KMS-11 (cell line): ENCODE measurements around the gene TMEM242.

Experiments
- H2AFZ ChIP-seq: fragments of 200-600 bp; sonication (generic); 2 replicates; pipeline ENCODE4 v1.6.1; 2016; ENCODE audit warnings: antibody characterized with exemption, mixed run types, low read depth
- H3K27ac ChIP-seq: fragments of 200-600 bp; sonication (generic); 2 replicates; pipeline ENCODE4 v1.6.1; 2016; ENCODE audit warnings: mild to moderate bottlenecking, mixed run types
- H3K27me3 ChIP-seq: fragments of 200-600 bp; sonication (generic); 2 replicates; pipeline ENCODE4 v1.6.1; 2017; ENCODE audit warnings: mild to moderate bottlenecking, low read depth, mixed run types, moderate library complexity; ENCODE audit not compliant: insufficient read depth
- H3K36me3 ChIP-seq: fragments of 200-600 bp; sonication (generic); 2 replicates; pipeline ENCODE4 v1.6.1; 2017; ENCODE audit warnings: mild to moderate bottlenecking, mixed run types; ENCODE audit not compliant: insufficient read depth
- H3K4me1 ChIP-seq: fragments of 200-600 bp; sonication (generic); 2 replicates; pipeline ENCODE4 v1.6.1; 2016; ENCODE audit warnings: mild to moderate bottlenecking, low read depth, mixed run types; ENCODE audit not compliant: poor library complexity, severe bottlenecking
- H3K4me2 ChIP-seq: fragments of 200-600 bp; sonication (generic); 2 replicates; pipeline ENCODE4 v1.7.0; 2016; ENCODE audit warnings: mild to moderate bottlenecking, mixed run types
- H3K4me3 ChIP-seq: fragments of 200-600 bp; sonication (generic); IDR thresholded peaks from 2 replicates; pipeline ENCODE4 v1.6.1; 2017; ENCODE audit warnings: low read depth, low read length, mixed read lengths; ENCODE audit not compliant: insufficient read depth
- H3K79me2 ChIP-seq: fragments of 200-600 bp; sonication (generic); 2 replicates; pipeline ENCODE4 v1.6.1; 2016; ENCODE audit warnings: low read depth, mixed run types; ENCODE audit not compliant: insufficient read depth
- H3K9ac ChIP-seq: fragments of 200-600 bp; sonication (generic); 2 replicates; pipeline ENCODE4 v1.6.1; 2016; ENCODE audit warnings: mild to moderate bottlenecking, mixed run types
- H4K20me1 ChIP-seq: fragments of 200-600 bp; sonication (generic); 2 replicates; pipeline ENCODE4 v1.6.1; 2016; ENCODE audit warnings: mild to moderate bottlenecking, mixed run types; ENCODE audit not compliant: insufficient read depth
- CTCF ChIP-seq: fragments of 200-600 bp; sonication (generic); conservative IDR thresholded peaks from 2 replicates; pipeline ENCODE4 v1.6.1; 2017; ENCODE audit warnings: low read depth, mild to moderate bottlenecking, antibody characterized with exemption, low read length, moderate library complexity, mixed read lengths

The TMEM242 gene

DNA sequence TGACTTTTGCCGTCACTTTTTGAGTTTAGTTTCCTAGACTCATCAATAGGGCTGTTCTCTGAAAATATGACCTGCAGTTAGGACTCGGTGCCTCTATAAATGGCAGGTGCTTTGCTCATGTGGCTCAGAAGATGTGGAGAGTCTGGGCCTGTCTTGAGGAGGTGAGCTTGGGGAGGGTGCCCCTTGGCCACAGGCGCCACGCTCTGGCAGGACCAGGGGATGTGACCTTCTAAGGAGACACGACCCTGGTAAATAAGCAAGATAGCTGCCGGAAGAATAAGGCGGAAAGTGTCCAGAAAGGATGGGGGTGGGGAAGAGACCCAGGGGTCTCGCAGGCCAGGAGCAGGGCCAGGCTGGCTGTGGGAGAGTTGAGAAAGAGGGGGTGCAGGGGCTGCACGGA, 46.6 kb downstream of the TMEM242 start:
- H2AFZ ChIP-seq: no peak overlapping the region
- no peak for TF ChIP-seq CTCF
- no peak overlapping the region for H3K4me3 ChIP-seq
- H3K4me2 ChIP-seq: no peak overlapping the region
- no peak overlapping the region for H3K9ac ChIP-seq
- H3K27ac ChIP-seq: no peak overlapping the region
- H3K4me1 ChIP-seq: peaks cover 3% of the 10 kb centered on the region
- no peaks in the 10 kb centered on the region for H3K79me2 ChIP-seq
- no peaks in the 10 kb centered on the region for H4K20me1 ChIP-seq
- no peaks in the 10 kb centered on the region for H3K27me3 ChIP-seq
- no peaks in the 10 kb centered on the region for H3K36me3 ChIP-seq

DNA sequence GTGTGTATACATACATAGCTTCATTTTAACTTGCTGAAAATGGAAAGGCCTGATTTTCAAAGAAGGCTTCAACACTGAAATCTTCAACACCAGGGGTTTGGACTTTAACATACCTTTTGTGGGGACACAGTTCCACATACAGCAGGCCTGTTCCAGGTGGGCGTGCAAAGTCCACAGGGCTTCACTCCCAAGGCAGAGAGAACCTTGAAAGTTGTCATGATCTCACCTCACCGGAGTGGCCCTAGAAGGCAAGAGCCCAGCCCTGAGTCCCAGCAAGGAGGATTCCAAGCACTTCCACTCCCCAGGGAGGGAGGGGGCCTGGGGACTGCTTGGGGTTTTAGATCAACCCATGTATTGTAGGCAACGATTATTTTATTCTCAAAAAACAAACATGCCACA, 47.2 kb downstream of the TMEM242 start:
- Histone ChIP-seq H3K4me3 (no peak overlapping the region), H3K79me2 (no peaks in the 10 kb centered on the region), H3K4me2 (no peak overlapping the region), H3K4me1 (peaks cover 3% of the 10 kb centered on the region), H3K27ac (no peak overlapping the region), H3K27me3 (no peaks in the 10 kb centered on the region), H3K9ac (no peak overlapping the region), H2AFZ (no peak overlapping the region), H4K20me1 (no peaks in the 10 kb centered on the region), H3K36me3 (no peaks in the 10 kb centered on the region)
- no peak for TF ChIP-seq CTCF

DNA sequence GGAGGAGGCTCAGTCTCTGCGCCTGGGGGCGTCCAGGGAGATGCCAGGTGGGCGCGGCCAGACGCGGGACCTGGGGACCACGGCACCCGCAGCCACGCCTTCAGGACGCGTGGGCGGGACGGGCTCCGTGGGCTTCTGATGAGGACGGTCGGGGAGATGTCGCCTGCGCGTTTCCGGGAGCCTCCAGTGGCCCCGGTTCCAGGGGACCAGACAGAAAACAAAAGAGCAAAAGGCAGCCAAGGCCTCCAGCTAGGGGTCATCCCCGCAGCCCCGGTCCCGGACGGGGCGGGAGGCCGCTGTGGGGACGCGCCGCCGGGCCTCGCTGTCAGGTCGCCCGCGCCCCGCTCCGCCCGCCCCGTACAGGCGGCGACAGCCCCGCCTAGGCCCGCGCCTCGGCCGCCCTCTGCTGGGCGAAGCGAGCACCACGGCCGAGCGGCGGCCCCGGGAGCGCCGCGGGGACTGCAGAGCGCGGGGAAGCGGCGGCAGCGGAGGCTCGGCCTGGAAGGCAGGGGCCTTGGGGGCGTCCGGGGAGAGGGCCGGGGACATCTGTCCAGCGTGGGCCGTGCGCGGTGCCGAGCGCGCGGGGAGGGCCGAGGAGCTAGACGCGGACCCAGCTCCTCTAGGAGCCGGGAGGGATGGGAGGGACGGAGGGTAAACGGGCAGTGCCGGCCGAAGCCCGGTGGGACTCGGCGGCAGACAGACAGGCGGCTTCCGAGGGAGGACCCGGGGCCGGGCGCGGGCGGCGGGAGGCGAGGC, 48.7 kb downstream of the TMEM242 start:
- no peaks in the 10 kb centered on the region for H3K79me2 ChIP-seq
- H3K27me3 ChIP-seq: no peaks in the 10 kb centered on the region
- H3K4me1 ChIP-seq: peaks cover 3% of the 10 kb centered on the region
- H3K4me2 ChIP-seq: peak overlapping the region; percentile 73
- no peaks in the 10 kb centered on the region for H3K36me3 ChIP-seq
- H4K20me1 ChIP-seq: no peaks in the 10 kb centered on the region
- peak overlapping the region; percentile 92 for H2AFZ ChIP-seq
- H3K9ac ChIP-seq: peak overlapping the region; percentile 55; the same call in 1 of the 2 replicates
- no peak; the same call in 1 of the 2 replicates for TF ChIP-seq CTCF
- H3K27ac ChIP-seq: no peak overlapping the region
- H3K4me3 ChIP-seq: no peak overlapping the region

- Histone ChIP-seq H3K79me2 (no peaks in the 10 kb centered on the region), H3K27ac (no peak overlapping the region), H3K4me1 (peaks cover 3% of the 10 kb centered on the region), H3K27me3 (no peaks in the 10 kb centered on the region), H3K4me2 (peak overlapping the region; percentile 44), H3K9ac (peak overlapping the region; percentile 35; the same call in 1 of the 2 replicates), H4K20me1 (no peaks in the 10 kb centered on the region), H3K36me3 (no peaks in the 10 kb centered on the region), H3K4me3 (no peak overlapping the region), H2AFZ (peak overlapping the region; percentile 92)
- TF ChIP-seq CTCF: no peak
Measured at GRCh38 chr6:157273756-157274470, 49.4 kb downstream of the TMEM242 start.
